HG03139 (cell line): ENCODE results near the gene PDP2.
"Not testable (repeated sequence)": the region's sequence is repeated elsewhere in the genome, so short reads cannot be mapped to it uniquely, and the experiment has no call there.

Source experiments
- ATAC-seq: cut with Tn5 transposase; IDR thresholded peaks from one replicate; pipeline ENCODE4 v1.9.1; 2021; ENCODE audit not compliant: unreplicated experiment

PDP2 gene

DNA sequence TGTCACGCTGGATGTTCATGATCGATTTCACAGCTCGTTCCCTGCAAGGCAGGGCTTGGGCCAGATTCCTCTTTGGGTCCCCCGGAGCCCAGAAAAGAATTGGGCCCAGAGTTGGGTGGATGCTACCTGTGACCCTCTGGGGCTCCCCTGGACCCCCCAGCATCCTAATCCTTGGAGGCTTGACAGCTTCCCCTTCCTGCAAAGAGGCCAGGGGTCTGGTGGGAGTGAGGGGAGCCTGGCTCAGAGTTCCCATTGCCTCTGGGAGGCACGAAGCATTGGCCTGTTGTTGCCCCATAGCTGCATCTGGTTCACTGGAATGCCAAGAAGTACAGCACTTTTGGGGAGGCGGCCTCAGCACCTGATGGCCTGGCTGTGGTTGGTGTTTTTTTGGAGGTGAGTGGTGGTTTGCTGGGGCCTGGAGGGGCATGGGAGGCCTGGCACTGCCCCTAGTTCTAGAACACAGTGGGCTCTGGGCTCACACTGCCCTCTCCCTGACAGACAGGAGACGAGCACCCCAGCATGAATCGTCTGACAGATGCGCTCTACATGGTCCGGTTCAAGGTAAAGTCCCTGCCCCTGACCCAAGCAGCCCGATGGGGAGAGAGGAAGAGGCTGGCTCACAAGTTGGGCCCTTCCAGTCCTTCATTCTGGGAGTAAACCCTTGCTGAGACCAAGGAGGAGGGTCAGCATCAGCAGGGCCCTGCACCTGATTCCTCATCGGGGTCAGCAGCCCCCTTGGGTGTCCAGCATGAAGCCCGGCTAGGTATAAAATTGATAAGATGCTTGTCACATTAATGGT lies 28.9 kb upstream of the PDP2 start:
- ATAC-seq, result no peak

DNA sequence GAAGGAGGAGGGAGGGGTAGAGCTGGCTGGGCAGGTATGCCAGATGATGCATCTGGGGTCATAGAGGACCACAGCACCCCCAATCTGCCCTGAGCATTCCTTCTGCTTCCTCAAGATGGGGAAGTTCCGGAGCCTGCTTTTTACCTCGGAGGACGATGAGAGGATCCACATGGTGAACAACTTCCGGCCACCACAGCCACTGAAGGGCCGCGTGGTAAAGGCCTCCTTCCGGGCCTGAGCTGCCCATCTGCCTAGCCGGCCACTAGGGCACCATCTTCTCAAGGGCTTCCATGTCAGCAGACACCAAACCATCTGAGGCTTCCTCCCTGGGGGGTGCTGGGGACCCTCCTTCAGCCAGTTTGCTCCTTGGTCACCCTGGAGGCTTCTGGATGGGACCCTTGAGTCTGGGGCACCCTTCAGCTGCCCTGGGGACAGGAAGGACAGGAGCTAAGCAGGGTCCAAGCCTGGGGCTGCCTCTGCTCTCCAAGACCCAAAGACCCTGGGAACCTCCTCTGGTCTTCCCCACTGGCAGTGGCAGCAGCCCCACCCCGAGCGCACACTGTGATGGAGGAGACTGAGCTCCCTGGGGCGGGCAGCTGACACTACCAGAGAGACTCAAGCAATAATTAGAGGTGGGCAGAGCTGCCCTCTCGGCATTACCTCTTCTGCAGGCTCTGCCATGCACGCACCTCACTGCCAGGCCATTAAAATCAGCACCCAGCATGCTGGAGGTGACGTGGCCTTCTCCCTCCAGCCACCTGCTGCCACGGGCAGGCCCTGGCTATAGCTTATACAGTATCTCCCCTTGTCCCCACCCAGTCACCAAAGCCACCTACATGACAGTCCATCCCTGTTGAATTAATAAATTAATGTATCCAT lies 26.8 kb upstream of the PDP2 start:
- no peak for ATAC-seq

DNA sequence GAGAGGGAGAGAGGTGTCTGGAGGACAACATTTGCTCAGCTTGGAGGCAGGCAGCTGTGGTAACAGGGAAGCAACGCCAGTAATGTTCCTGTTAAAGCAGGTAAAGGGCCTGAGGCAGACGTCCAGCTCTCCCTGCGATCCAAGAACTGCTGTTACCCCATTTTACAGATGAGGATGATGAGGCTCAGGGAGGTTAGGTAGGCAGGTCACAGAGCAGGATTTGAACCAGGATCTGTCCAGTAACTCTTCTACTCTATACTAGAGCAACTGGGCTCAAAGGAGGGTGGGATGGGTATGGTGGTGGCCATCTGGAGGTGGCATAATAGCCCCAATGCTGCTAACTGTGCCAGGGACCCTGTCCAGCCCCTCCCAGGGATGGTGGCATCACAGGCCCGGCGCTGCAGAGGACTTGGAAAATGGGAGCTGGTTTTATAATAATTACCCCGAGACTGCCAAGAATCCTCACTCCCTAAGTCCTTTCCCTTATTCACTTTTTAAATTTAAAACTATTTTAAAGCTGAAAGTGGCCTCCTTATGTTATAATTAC lies 24.1 kb upstream of the PDP2 start:
- no peak for ATAC-seq

DNA sequence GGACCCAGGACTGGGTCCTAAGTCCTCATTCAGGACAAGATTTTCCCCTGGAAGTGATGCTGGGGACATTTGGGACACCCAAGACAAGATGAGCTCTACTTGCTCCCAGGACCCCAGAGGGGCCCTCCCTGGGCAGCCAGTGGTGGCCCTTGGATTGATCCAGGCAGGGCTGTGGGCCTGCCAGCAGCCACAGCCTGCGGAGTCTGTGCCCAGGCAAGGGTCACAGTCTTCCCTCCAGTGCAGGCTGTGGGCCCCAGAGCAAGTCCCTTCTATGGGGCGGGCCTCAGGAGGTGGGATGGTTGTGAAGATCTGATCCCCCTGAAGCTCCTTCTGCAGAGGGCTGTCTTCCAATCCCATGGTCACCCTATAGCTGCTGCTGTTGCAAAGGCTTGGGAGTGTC lies 23.5 kb upstream of the PDP2 start:
- ATAC-seq, result no peak

DNA sequence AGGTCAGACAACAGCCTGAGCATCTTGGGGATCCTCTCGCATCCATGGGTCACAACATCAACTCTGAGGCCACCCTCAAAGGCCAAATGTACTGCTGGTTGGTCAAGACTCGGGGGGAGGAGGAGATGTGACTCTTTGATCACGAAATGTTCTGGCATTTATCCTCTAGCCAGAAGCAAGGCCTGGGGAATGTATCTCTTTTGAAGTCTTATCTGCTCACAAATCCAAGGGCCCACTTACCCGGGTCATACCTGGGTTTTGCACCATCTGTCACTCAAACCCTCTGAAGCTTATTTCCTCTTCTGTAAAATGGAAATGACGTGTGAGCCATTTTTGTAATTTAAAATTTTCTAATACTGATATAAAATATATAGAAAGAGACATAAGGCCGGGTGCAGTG lies 22.9 kb upstream of the PDP2 start:
- no peak for ATAC-seq

DNA sequence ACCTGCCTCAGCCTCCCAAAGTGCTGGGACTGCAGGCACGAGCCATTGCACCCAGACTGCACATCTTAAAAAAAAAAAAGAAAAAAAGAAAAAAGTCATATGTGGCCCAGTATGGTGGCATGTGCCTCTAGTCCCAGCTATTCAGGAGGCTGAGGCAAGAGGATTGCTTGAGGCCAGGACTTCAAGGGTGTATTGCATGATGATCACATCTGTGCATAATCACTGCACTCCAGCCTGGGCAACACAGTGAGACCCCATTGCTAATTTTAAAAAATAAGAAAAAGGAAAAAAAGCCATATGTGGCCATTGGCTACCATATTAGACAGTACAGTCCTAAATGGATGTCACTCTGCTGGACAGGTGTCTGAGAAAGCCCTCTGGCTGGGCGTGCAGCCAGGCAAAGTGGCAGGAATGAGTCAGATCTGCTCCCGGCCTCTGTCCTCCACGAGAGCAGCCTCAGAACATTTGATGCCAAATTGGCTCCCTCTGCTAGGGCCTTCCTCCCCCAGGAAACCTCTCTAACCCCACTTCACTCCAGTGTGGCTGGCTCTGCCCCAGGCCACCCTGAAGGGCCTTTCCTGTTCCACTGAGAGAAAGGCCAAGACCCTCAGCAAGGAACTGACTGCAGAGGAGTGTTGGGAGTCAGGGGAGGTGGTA lies 21.4 kb upstream of the PDP2 start:
- no peak for ATAC-seq

DNA sequence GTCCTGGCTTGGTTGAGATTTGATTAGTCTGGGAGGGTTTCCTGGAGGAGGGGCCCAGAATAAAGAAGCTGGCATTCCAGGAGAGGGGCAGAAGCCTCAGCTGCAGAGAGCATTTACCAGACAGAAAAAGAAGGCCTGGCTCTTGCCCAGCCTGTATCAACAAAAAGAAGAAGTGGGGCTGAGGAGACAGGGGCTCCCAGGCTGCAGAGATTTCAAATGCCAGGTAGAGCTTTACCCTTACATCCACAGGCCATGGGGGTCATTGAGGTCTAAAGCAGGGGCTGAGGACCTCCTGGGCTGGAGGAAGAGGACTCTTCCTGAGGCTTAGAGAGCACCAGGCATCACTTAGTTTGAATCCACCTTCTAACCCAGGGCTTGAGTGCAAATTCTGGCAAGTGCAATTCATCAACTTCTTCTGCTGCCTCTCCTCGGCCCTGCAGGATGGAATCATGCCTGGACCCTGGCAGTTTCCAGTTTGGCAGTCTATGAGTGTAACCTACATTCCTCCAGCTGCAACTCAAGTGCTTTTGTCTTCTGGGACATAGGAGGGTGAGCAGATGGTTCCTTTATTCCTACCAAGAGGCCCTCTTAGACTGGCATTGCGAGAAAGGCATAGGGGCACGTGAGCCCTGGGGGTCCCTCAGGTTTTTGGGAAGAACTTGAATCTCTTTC lies 20.8 kb upstream of the PDP2 start:
- no peak for ATAC-seq

DNA sequence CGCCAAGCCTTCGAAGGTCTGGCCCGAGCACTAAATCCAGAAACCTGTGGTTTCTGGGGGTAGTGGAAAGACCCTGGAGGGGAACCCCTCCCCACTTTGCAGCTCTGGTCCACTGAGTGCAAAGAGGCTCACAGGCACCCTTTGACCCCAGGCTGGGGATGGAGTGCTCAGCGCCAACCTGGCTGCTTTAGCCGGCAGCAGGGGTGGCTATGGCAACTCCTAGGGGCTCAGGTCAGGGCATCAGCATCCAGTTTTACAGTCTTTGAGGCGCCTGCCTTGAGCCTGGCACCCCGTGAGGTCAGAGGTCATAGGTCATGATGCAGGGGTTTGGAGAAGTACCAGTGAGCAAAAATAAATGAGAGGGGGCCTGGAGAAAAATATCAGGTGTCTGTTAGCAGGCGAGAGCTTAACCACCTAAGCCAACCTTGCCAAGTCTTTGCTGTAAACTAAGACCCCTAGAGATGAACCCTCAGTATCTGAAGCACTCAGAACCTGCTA lies 18.2 kb upstream of the PDP2 start:
- ATAC-seq, result no peak

DNA sequence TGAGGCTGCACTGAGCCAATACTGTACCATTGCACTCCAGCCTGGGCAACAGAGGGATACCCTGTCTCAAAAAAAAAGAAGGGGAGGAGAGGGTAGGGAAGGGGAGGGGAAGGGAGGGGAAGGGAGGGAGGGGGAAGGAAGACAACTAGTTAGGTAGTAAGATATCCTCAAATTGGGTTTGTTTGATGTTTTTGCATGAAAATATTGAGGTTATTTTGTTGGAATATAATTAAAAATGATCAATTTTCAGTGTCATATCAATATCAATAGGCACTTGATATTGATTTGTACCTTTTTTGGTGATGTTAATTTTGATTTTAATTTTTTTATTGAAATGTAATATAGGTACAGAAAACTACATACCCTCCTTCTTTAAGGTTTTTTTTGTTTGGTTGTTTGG lies 16.6 kb upstream of the PDP2 start:
- ATAC-seq, result no peak

DNA sequence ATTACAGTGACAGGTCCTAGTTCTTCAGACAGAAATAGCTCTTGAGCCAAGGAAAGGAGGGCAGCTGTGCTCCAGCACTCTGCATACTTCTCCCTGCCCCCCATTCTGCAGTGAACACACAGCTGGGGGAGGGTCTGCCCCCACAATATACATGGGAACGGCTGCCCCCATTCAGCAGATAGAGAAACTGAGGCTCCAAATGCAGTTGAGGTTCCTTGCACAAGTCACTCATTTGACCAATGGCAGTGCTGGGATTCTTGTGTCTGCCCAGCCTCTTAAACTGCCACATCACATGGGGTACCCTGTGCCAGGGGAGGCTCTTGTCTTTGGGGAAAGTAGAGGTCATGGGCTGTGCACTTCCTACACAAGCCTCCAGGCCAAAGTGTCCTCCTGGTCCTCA lies 10.9 kb upstream of the PDP2 start:
- ATAC-seq, result no peak

DNA sequence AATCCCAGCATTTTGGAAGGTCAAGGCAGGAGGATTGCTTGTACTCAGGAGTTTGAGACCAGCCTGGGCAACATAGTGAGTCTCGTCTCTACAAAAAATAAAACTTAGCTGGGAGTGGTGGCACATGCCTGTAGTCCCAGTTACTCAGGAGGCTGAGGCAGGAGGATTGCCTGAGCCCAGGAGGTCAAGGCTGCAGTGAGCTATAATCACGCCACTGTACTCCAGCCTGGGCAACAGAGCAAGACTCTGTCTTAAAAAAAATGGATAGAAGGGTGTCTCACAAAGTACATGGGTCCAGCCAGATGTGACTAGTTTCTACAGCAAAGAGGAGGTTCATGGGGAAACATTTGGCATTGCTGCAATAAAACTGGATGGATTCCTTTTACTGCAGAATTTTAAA lies 9.0 kb upstream of the PDP2 start:
- ATAC-seq, result not testable (repeated sequence)

DNA sequence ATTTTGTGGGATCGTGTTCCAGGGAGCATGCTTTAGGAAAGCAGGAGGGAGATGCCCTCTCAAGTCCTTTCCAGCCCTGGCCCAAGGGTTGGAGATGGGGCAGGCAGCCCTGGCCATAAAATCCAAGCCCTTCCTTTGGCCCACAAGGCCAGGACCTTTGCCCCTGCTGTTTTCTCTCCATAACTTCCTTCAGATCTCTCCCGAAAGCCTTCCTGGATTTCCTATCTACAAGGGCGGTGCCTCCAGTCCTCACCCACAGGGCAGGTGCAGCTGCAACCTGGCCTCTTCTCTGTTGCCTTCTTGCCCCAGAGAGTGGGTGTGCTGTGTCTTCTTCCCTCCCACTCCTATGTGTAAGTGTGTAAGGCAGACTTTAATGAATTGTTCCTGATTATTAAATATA lies 8.5 kb upstream of the PDP2 start:
- ATAC-seq, result no peak

DNA sequence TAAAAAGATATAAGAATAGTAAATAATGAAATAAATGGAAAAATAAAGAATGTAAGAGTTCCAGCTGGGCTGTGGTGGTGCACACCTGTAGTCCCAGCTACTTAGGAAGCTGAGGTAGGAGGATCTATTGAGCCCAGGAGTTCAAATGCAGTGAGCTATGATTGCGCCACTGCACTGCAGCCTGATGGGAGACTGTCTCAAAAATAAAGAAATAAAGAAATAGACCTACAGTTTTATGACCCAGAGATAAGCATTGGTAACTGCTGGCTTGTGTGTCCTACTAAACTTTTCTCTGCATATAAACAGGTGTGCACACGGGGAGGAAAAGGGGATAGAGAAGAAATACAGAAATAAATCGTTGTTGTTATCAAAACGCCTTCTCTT lies 7.8 kb upstream of the PDP2 start:
- ATAC-seq, result no peak

DNA sequence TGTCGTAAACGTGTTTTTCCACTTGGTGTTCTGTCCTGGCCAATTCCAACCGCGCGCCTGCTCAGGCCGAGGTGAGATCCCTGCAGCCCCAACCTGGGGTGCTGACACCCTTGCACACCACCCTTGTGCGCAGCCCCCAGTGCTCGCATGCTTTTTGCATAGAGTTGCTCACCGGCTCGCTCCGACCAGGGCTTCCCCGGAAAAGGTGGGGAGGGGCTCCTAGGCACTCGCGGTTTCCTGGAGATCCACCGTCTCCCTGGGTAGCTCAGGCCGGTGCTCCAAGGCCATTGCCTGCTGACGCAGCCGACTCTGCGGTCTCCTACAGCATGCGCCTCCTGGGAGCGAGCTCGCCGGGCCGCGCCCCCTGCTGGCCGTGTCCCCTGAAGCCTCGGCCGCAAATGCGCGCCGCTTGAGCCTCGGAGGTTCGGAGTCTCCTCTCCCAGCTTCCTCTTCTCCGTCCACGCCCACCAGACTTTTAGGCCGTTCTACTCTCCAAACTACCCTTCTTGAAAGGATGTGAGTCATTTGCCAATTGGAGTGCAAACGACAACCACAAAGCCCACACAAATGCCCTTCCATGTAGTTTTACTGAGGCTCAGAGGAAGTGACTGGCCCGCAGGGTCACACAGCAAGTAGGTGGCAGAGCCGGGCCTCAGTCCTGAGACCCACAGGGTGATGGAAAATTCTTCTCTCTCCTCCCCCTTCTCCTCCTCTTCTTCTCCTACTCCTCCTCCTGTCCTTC lies 7.2 kb upstream of the PDP2 start:
- peak; percentile 73 for ATAC-seq

DNA sequence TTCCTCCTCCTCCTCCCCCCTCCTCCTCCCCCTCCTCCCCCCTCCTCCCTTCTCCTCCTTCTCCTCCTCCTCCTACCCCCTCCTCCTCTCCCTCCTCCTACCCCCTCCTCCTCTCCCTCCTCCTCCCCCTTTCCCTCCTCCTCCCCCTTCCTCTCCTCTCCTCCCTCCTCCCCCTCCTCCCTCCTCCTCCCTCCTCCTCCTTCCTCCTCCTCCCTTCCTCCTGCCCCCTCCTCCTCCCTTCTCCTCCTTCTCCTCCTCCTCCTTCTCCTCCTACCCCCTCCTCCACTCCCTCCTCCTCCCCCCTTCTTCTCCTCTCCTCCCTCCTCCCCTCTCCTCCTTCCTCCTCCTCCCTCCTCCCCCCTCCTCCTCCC lies 6.6 kb upstream of the PDP2 start:
- no peak for ATAC-seq

DNA sequence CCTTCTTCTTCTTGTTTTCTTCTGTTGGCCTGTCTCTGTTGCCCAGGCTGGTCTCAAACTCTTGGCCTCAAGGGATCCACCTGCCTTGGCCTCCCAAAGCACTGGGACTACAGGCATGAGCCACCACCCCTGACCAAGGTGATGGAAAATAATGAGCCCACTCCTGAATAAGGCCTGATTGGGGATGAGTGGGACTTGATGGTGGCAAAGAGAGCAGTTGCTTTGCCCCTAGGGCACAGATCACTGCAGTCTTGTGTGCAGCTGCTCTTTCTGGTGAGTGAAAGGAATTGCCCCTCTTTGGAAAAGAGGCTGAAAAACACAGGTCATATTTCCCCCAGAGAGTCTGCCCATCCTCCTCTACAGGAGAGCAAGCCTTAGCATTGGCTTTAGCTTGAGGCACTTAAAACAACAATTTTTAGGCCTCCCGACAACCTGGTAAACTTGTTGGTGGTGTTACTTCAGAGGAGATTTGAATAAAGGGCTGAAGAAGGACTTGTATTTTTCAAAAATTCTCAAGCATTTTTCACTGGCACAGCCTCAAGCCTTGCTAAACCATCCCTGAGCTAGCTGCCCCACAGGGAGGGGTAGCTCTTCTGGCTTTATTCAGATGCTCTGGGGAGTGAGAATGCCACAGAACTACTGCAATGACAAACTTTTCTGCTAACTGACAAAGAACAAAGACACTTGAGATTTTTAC lies 6.1 kb upstream of the PDP2 start:
- ATAC-seq, result no peak

DNA sequence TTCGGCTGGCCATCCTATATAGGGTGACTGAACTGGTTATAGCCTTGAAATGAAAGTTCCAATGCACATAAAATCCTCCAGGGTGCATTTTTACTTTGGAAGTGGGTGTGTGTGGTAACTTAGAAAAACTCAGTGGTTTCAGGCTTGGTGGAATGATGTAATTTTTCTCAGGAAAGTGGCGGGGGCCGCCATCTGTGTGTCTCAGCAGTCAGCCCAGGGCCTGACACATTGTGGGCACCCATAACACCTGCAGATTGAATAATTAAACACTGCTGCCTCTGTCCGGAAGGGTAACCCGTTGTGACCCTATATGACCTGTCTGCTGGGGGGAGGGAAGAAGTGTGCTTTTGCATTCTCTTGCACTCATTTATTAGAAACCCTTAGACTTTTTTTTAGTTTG lies 2.2 kb upstream of the PDP2 start:
- ATAC-seq, result no peak

DNA sequence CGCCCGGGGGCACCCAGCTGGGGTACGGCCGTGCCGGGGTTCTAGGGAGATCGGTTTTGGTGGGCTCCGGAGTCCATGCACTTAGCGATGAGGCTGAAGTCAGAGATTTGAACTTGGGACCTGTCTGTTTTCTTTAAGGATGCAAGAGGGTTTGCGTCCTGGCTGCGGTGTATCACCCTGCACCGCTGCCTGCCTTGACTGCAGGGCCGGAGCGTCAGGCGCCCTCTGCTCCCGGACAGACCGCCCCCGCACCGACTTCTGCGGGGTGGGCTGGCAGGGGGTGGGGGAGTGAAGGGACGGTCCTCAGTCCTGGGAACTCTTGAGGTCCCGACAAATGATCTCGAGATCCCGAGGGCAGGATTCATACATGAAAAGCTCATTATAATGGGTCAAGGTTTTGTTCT lies 701 bp downstream of the PDP2 start:
- no peak for ATAC-seq

DNA sequence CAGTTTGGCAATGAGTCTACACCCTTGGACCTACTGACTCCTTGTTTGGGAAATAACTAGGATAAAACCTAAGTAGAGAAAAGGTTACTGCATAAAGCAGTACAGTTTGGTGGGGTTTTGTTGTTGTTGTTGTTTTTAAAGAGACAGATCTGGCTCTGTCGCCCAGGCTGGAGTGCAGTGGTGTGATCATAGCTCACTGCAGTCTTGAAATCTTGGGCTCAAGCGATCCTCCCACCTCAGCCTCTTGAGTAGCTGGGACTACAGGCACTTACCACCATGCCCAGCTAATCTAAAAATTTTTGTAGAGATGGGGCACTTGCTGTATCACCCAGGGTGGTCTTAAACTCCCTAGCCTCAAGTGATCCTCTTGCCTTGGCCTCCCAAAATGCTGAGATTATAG lies 1.2 kb downstream of the PDP2 start:
- no peak for ATAC-seq
